Subcutaneous abdominal adipose tissue (tissue), 5 donors: ENCODE data around the gene PRR23E.

Source experiments
- H3K27ac ChIP-seq: one replicate; pipeline ENCODE4 v1.7.0; 2013; ENCODE audit warnings: low read depth, mild to moderate bottlenecking, inconsistent platforms, low read length, moderate library complexity
- H3K27me3 ChIP-seq, 5 donors: one replicate each; pipeline ENCODE4 v1.7.0; 2013; ENCODE audit warnings: low read length in 5 of 5, inconsistent platforms in 1 of 5; ENCODE audit not compliant: control insufficient read depth in 5 of 5, insufficient read depth in 4 of 5
- H3K36me3 ChIP-seq, 5 donors: one replicate each; pipeline ENCODE4 v1.7.0; 2013; ENCODE audit warnings: low read length in 5 of 5; ENCODE audit not compliant: control insufficient read depth in 5 of 5, insufficient read depth in 5 of 5
- H3K4me1 ChIP-seq, 5 donors: one replicate each; pipeline ENCODE4 v1.7.0; 2013; ENCODE audit warnings: low read length in 5 of 5, mild to moderate bottlenecking in 3 of 5, moderate library complexity in 1 of 5; ENCODE audit not compliant: control insufficient read depth in 5 of 5, insufficient read depth in 5 of 5
- H3K4me3 ChIP-seq, 5 donors: one replicate each; pipeline ENCODE4 v1.7.0; 2013; ENCODE audit warnings: low read length in 5 of 5, low read depth in 1 of 5
- H3K9ac ChIP-seq, 5 donors: one replicate each; pipeline ENCODE4 v1.7.0; 2013; ENCODE audit warnings: low read length in 5 of 5, mild to moderate bottlenecking in 4 of 5, moderate library complexity in 3 of 5
- H3K9me3 ChIP-seq, 5 donors: one replicate each; pipeline ENCODE4 v1.7.0; 2013; ENCODE audit warnings: low read length in 5 of 5; ENCODE audit not compliant: control insufficient read depth in 5 of 5
- donor health status: healthy.
- donor health status: healthy.
- donor health status: healthy.
- donor health status: healthy.
- donor health status: healthy.

The PRR23E gene

DNA sequence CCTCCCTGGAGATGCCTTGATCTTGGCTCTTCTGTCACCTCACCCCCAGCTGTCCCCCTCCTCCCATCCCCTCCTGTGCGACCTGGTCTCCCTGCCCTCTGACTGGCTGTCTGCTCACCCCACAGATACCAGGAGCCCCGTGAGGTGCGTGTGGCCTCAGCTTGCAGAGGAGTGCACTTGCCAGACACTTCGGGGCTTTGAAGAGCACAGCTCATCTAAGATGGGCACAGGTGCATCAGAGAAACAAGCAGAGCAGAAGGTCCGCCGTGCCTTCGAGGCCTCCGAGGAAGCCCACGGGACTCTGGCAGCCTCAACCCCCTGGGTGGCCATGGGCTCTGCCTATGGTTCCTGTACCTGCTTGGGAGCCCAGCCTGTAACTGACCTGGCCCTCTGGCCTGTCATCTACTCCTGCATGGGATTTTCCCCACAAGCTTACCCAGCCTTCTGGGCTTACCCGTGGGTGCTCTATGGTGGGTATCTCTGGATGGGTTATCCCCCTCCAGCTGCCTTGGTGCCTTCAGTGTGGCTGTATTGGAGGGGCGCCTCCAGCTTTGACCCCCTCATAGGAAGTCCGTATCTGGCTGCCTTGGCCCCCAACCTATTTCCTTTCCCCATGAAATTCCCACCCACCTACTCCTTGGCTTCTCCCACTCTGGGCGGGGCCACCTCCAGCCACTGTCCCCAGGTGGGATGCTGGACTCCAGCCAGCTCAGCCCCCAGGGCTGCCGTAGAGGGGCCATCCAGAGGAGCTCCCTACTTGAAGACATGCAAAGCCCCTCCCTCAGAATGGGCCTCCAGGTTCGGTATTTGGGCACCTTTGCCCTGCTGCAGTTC, 3.8 kb downstream of the PRR23E start:
- Histone ChIP-seq H3K27me3 (peaks cover 2 to 12% (median 4%) of the 10 kb centered on the region in 5 donors), H3K4me1 (no peaks in the 10 kb centered on the region), H3K36me3 (no peaks in the 10 kb centered on the region), H3K9ac (no peak overlapping the region), H3K27ac (no peak overlapping the region), H3K4me3 (no peak overlapping the region), H3K9me3 (peaks cover 0 to 9% (median 6%) of the 10 kb centered on the region in 5 donors)

DNA sequence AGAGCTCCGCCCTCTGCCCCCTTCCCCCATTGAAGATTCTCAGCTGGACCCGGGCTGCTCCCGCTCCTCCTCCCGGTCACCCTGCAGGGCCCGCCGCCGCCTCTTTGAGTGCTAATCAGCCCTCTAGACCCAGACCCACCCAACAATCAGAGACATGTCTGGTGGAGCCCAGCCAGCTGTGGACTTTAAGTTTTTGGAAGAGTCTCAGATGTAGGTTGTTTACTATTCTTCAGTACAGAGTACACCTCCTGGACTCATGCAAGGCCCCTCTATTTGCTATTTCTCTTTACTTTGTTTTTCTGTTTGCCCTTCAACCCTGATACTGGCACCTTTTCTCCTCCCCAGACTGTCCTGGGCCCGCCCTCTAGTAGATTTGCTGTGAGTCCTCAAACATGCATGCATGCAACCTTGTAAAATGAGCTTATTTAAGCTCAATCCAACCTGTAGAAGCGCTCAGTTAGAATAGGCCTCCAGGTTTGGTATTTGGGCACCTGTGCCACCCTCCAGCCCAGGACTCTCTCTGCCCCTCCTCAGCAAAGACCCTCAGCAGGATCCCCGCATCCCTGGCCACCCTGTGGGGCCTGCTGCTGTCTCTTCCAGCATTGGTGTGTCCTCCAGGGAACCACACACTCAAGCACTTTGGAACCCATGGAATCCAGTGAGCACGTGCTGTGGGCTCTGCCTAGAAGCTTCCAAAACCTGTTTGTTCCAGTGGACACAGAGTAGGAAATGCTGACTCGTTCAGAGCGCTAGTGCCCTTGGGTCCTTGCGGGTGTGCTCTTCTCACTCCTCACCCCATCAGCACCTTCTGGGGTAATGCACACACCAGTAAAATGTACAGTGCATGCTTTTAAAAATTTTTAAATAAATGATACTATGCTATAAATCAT, 4.6 kb downstream of the PRR23E start:
- Histone ChIP-seq H3K36me3 (no peaks in the 10 kb centered on the region), H3K27me3 (peaks cover 2 to 12% (median 4%) of the 10 kb centered on the region in 5 donors), H3K4me1 (no peaks in the 10 kb centered on the region), H3K9me3 (peaks cover 0 to 7% (median 6%) of the 10 kb centered on the region in 5 donors), H3K27ac (no peak overlapping the region), H3K9ac (no peak overlapping the region), H3K4me3 (no peak overlapping the region)

DNA sequence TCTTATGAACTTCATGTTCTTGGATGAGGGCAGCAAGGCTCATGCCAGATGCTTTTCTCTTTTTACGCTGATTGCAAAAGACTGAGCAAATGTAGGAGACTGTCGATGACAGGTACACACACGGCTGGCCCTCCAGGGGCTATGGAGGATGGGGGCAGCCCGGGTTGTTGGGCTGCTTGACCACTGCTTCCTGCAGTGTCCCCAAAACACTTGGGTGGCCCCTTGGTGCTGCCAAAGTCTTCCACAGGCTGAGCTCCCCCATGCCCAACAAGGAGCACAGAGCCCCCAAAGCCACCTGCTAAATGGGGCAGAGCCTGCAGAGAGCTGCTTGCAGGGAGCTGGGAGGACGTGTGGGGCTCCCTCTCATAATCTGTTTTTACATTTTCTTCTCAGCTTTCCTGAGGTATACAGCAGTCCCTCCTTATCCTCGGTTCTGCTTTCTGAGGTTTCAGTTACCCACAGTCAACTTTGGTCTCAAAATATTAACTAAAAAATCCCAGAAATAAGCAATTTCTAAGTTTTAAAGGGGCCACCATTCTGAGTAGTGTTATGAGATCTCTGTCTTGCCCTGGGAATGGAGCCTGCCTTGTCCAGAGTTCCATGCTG, 7.3 kb downstream of the PRR23E start:
- peaks cover 3 to 12% (median 4%) of the 10 kb centered on the region in 5 donors for H3K27me3 ChIP-seq

DNA sequence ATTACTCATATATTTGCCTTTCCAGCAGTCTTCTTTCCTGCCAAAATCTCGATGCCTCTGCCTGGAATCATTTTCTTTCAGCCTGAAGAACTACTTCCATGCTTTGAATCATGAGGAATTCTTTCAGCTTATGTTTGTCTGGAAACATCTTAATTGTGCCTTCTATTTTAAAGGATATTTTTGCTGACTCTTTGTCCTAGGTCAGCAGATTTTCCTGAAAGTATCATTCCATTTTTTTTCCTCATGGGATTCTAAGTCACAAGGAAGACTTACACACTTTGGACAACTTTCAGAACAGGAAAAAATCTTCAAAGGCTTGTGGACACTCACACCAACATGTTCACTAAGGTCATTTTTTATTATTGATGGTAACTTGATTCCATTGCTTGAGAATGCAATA, 10.1 kb downstream of the PRR23E start:
- Histone ChIP-seq H3K27ac (no peak overlapping the region), H3K27me3 (peaks cover 0 to 5% (median 4%) of the 10 kb centered on the region in 5 donors), H3K4me3 (no peak overlapping the region), H3K4me1 (no peaks in the 10 kb centered on the region), H3K9me3 (peaks cover 0 to 13% (median 6%) of the 10 kb centered on the region in 5 donors), H3K9ac (no peak overlapping the region), H3K36me3 (no peaks in the 10 kb centered on the region)

More for the DNA sequence above, 7.3 kb downstream of the PRR23E start:
- H3K4me3 ChIP-seq, result no peak overlapping the region
- no peak overlapping the region for H3K9ac ChIP-seq
- no peaks in the 10 kb centered on the region for H3K36me3 ChIP-seq
- peaks cover 0 to 13% (median 6%) of the 10 kb centered on the region in 5 donors for H3K9me3 ChIP-seq
- no peak overlapping the region for H3K27ac ChIP-seq
- H3K4me1 ChIP-seq, result no peaks in the 10 kb centered on the region

DNA sequence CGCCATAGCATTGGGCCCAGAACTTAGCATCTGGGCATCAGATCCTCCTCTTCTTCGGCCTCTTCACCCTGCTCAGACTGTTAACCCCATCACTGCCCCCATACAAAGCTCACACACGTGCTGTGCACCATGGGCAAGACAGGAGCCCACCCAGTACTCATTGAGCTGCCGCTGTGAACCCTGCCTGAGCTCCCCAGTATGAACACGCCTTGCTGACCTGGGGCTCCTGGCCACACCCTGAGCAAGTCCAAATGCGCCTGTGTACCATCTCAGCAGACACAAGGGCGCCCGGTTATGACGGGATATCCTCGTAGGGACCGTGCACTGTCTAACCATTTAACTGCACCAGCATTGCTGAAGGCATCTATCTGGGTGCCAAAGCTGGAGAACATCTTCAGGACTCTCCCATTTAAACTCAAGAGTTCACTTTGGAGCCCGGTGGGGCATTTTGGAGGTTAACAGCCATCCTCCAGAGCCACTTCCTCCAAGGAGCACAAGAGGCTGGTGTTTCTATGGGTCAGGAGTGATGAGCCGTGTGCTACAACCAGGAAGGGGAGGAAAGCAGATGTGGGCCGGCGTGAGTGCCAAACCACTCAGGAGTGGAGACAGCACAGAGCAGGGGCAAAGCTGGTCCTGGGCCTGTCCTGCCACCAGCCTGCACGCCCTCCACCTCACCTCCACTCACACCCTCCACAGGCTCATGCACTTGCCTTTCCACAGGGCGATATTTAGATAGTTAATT, 12.1 kb downstream of the PRR23E start:
- peaks cover 0 to 13% (median 6%) of the 10 kb centered on the region in 5 donors for H3K9me3 ChIP-seq

DNA sequence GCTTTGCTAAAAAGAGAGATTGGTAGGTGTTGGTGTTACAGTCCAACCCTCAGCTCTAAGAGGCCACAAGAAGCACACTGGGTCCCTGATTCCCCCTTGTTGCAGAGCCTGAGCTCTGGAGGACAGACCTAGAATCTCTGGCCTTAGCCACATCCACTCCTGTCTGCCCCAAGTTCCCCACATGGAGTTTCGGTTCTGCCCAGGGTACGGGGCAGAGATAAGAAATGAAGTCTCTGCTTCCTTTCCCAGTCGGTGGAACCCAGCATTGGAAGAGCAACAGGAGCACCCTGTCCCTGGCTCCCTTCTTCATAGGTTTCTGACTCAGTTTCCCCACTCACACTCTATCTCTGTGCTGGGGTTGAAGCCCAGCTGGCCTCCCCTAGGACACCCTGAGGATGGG, 13.2 kb downstream of the PRR23E start:
- H3K9me3 ChIP-seq, result peaks cover 0 to 13% (median 6%) of the 10 kb centered on the region in 5 donors
- no peak overlapping the region for H3K9ac ChIP-seq
- H3K36me3 ChIP-seq, result no peaks in the 10 kb centered on the region
- no peaks in the 10 kb centered on the region for H3K4me1 ChIP-seq
- H3K27ac ChIP-seq, result no peak overlapping the region
- peaks cover 0 to 15% (median 10%) of the 10 kb centered on the region in 5 donors for H3K27me3 ChIP-seq
- no peak overlapping the region for H3K4me3 ChIP-seq

More for the DNA sequence above, 12.1 kb downstream of the PRR23E start:
- Histone ChIP-seq H3K27ac (no peak overlapping the region), H3K4me1 (no peaks in the 10 kb centered on the region), H3K4me3 (no peak overlapping the region), H3K27me3 (peaks cover under 1 to 6% (median 5%) of the 10 kb centered on the region in 5 donors), H3K9ac (no peak overlapping the region), H3K36me3 (no peaks in the 10 kb centered on the region)

DNA sequence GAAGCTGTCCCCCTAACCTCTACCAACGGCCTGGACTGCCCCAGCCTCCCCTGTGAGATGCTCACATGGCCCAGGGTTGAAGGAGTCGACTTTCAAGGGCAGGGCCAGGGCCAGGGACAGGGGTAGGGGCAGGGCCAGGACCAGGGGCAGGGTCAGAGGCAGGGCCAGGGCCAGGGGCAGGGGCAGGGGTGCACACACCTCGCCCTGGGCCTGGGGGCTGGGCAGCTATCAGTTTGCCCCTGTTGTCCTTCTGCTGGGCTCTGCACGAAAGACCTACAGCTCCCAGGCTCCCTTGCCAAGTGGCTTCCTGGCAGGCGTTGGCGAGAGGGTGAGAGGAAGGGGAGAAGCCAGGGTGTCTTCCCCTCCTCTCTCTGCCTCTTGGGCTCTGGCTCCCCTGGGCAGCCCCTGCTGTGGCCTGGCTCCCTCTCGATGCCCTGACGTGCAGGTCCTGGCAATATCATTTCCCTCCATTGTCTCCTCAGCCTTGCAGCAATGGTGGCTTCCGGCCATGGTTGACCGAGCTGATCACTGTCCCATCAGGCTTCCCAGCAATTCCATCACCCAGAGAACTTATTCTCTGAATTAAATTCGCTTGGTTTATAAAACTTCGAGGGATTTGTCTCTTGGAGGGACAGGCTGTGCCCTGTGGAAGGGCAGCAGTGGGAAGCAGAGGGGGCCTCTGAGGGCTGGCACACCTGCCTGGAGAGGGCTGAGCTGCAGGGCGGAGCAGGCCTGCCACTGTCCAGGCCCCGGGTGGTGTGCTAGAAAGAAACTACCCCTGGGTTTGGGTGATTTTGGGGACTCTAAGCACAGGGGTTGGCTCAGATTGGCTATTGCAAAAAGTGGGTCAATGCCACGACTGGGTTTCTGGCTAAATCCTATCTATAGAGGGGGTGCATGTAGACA, 13.9 kb downstream of the PRR23E start:
- Histone ChIP-seq H3K4me1 (no peaks in the 10 kb centered on the region), H3K27me3 (peaks cover 0 to 21% (median 11%) of the 10 kb centered on the region in 5 donors), H3K36me3 (no peaks in the 10 kb centered on the region), H3K9me3 (peaks cover 0 to 13% (median 6%) of the 10 kb centered on the region in 5 donors), H3K27ac (no peak overlapping the region), H3K4me3 (no peak overlapping the region), H3K9ac (no peak overlapping the region)

DNA sequence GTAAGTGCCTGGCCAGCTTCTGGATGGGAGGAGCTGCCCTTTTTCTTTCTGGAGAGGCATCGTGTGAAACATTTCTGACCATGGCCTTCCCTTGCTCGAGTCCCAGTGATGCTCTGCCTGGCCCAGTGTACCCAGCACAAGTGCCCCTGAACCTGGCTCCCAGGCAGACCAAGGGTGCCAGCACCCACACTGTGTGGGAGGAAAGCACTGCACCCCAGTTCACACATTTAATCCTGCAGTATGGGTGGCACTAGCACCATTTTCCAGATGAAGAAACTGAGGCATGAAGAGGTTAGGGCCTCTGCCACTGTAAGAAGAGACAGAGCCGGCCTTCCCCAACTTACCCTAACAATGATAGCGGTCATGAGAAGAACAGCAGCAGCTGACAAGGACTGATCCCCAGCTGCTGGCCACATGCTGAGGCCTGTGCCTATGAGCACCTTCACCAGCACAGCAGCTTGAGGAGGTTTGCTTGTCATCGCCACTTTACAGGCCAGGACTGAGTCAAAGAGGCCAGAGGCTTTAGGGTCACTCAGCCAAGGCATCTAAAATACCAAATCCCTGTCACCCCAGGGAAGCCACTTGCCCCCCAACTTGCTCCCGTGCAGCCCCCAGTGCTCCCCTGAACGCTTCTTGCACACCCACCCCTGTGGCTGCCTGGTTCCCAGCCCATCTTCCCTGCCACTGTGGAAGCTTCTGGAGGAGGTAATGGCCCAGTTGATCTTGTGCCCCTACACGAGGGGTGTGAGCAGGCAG, 15.0 kb downstream of the PRR23E start:
- peaks cover 0 to 23% (median 11%) of the 10 kb centered on the region in 5 donors for H3K27me3 ChIP-seq
- no peak overlapping the region for H3K9ac ChIP-seq

More for the DNA sequence above, 15.0 kb downstream of the PRR23E start:
- Histone ChIP-seq H3K36me3 (no peaks in the 10 kb centered on the region), H3K9me3 (peaks cover 0 to 3% (median 0%) of the 10 kb centered on the region in 5 donors), H3K4me1 (no peaks in the 10 kb centered on the region), H3K4me3 (no peak overlapping the region), H3K27ac (no peak overlapping the region)
